IMR-90 (cell line): Measurements from ENCODE around the gene SERPINE2. TPM values are rescaled to one million over a fixed set of nuclear protein-coding genes. Genes with fewer than 3 reads are reported as not detected.

Experiments used
- ATAC-seq: fragments of 200-7000 bp; cut with Tn5 transposase; 2 replicates; pipeline ENCODE4 v1.9.1; 2020; ENCODE audit warnings: low read depth, mild to moderate bottlenecking, moderate library complexity
- BruUV-seq: library from RNA; stranded (reverse); fragments of 400-500 nt; replicated peaks from 2 replicates; lab custom pipeline; 2021; lab: Mats Ljungman, UMichigan
- CTCF ChIA-PET: fragments of 300-600 bp; formaldehyde crosslinking; extraction: SDS; loops from one replicate; lab custom pipeline; 2021; ENCODE audit warnings: antibody characterized with exemption; lab: Yijun Ruan, JAX
- POLR2A ChIA-PET: fragments of 300-600 bp; sonication (Branson Sonifier 250); formaldehyde crosslinking; loops from one replicate; lab custom pipeline; 2022; ENCODE audit warnings: antibody characterized with exemption; ENCODE audit not compliant: unreplicated experiment; lab: Charles Lee
- DNase-seq: peaks from one replicate; pipeline ENCODE4 v3.0.0; 2013
- H2AFZ ChIP-seq: replicated peaks from 2 replicates; pipeline ENCODE3; 2013; ENCODE audit warnings: low read length, mild to moderate bottlenecking; ENCODE audit not compliant: poor library complexity
- H2AK5ac ChIP-seq: 2 replicates; pipeline ENCODE4 v1.6.1; 2013; ENCODE audit warnings: low read depth, low read length, inconsistent platforms
- H2AK9ac ChIP-seq: replicated peaks from 2 replicates; pipeline ENCODE3; 2013; ENCODE audit warnings: mild to moderate bottlenecking, low read depth, low read length, moderate library complexity; ENCODE audit not compliant: poor library complexity
- H2BK120ac ChIP-seq: 2 replicates; pipeline ENCODE4 v1.6.1; 2013; ENCODE audit warnings: low read depth, low read length, inconsistent platforms
- H2BK15ac ChIP-seq: 3 replicates; pipeline ENCODE4 v1.6.1; 2013; ENCODE audit warnings: low read depth, low read length, inconsistent platforms
- H2BK20ac ChIP-seq: 2 replicates; pipeline ENCODE4 v1.6.1; 2013; ENCODE audit warnings: low read depth, mild to moderate bottlenecking, inconsistent platforms, low read length, moderate library complexity
- H2BK5ac ChIP-seq: 2 replicates; pipeline ENCODE4 v1.6.1; 2013; ENCODE audit warnings: mild to moderate bottlenecking, low read depth, low read length, inconsistent platforms; ENCODE audit not compliant: poor library complexity, severe bottlenecking
- H3K14ac ChIP-seq: replicated peaks from 2 replicates; pipeline ENCODE4 v1.6.1; 2013; ENCODE audit warnings: low read depth, low read length, inconsistent platforms
- H3K18ac ChIP-seq: 2 replicates; pipeline ENCODE4 v1.6.1; 2013; ENCODE audit warnings: low read depth, low read length, control low read depth
- H3K23ac ChIP-seq: 2 replicates; pipeline ENCODE4 v1.6.1; 2013; ENCODE audit warnings: low read depth, low read length, inconsistent platforms
- H3K27ac ChIP-seq: 2 replicates; pipeline ENCODE4 v1.5.1; 2013; ENCODE audit warnings: mild to moderate bottlenecking, control low read depth, low read length; ENCODE audit not compliant: insufficient read depth
- H3K27me3 ChIP-seq: 2 replicates; pipeline ENCODE4 v1.6.1; 2013; ENCODE audit warnings: low read length; ENCODE audit not compliant: control insufficient read depth, insufficient read depth
- H3K36me3 ChIP-seq: 2 replicates; pipeline ENCODE4 v1.6.1; 2013; ENCODE audit warnings: low read length, mixed read lengths; ENCODE audit not compliant: control insufficient read depth, insufficient read depth
- H3K4ac ChIP-seq: 2 replicates; pipeline ENCODE4 v1.6.1; 2013; ENCODE audit warnings: low read depth, low read length, inconsistent platforms
- H3K4me1 ChIP-seq: 2 replicates; pipeline ENCODE4 v1.6.1; 2013; ENCODE audit warnings: low read length, mixed read lengths; ENCODE audit not compliant: control insufficient read depth, insufficient read depth
- H3K4me2 ChIP-seq: 2 replicates; pipeline ENCODE4 v1.6.1; 2013; ENCODE audit warnings: low read depth, mild to moderate bottlenecking, control low read depth, low read length, moderate library complexity
- H3K4me3 ChIP-seq: 2 replicates; pipeline ENCODE4 v1.5.1; 2013; ENCODE audit warnings: low read depth, mild to moderate bottlenecking, control low read depth, low read length, moderate library complexity; ENCODE audit not compliant: insufficient read depth
- H3K56ac ChIP-seq: 2 replicates; pipeline ENCODE4 v1.6.1; 2013; ENCODE audit warnings: low read length, inconsistent platforms; ENCODE audit not compliant: insufficient read depth; ENCODE audit errors: extremely low read depth
- H3K79me1 ChIP-seq, 2 experiments: 2 replicates each; pipeline ENCODE4 v1.6.1; 2013; ENCODE audit warnings: low read length in 2 of 2, inconsistent platforms in 1 of 2, low read depth in 1 of 2
- H3K9ac ChIP-seq: 2 replicates; pipeline ENCODE4 v1.6.1; 2013; ENCODE audit warnings: low read depth, low read length, control low read depth
- H3K9me1 ChIP-seq: 2 replicates; pipeline ENCODE4 v1.6.1; 2013; ENCODE audit warnings: low read length, inconsistent platforms; ENCODE audit not compliant: insufficient read depth
- H3K9me3 ChIP-seq: 2 replicates; pipeline ENCODE4 v1.6.1; 2013; ENCODE audit warnings: low read length; ENCODE audit not compliant: control insufficient read depth, insufficient read depth
- H4K20me1 ChIP-seq: 2 replicates; pipeline ENCODE4 v1.6.1; 2013; ENCODE audit warnings: low read length, inconsistent platforms; ENCODE audit not compliant: insufficient read depth
- H4K5ac ChIP-seq: 2 replicates; pipeline ENCODE4 v1.6.1; 2013; ENCODE audit warnings: mild to moderate bottlenecking, low read depth, low read length, control low read depth
- H4K8ac ChIP-seq, 2 experiments: 2 replicates each; pipeline ENCODE4 v1.6.1; 2013; ENCODE audit warnings: low read depth in 2 of 2, low read length in 2 of 2, control low read depth in 1 of 2, inconsistent platforms in 1 of 2
- H4K91ac ChIP-seq: 2 replicates; pipeline ENCODE4 v1.6.1; 2013; ENCODE audit warnings: low read depth, low read length, inconsistent platforms; ENCODE audit not compliant: insufficient read depth
- FOS ChIP-seq: fragments of 150-350 bp; IDR thresholded peaks from 2 replicates; pipeline ENCODE4 v1.6.1; 2016; ENCODE audit warnings: low read depth, low read length
- MAFK ChIP-seq: IDR thresholded peaks from 2 replicates; pipeline ENCODE4 v1.6.1; 2012; ENCODE audit warnings: low read depth, low read length, improper control_type of control experiment
- MXI1 ChIP-seq: IDR thresholded peaks from 2 replicates; pipeline ENCODE4 v1.6.1; 2012; ENCODE audit warnings: low read depth, mild to moderate bottlenecking, low read length, moderate library complexity, borderline replicate concordance
- RAD21 ChIP-seq: IDR thresholded peaks from 2 replicates; pipeline ENCODE4 v1.6.1; 2012; ENCODE audit warnings: low read length, improper control_type of control experiment
- WGBS, 2 experiments: methylation state at CpG; one replicate each; pipeline versions ENCODE4 v1.1.5 to v1.1.7; 2013; ENCODE audit warnings: missing lambda C conversion rate in 2 of 2; ENCODE audit not compliant: insufficient read length in 1 of 2; ENCODE audit errors: extremely low coverage in 2 of 2; 5-methylcytosine and 5-hydroxymethylcytosine counted together
- dilution Hi-C: fragments of 300-500 bp; cut with HindIII; formaldehyde crosslinking; loops from one replicate; pipeline ENCODE4 v1.14.3; 2018; ENCODE audit warnings: low sequenced_read_pairs; ENCODE audit not compliant: unreplicated experiment
- in situ Hi-C: fragments of 300-500 bp; cut with MboI; formaldehyde crosslinking; loops from 3 replicates; pipeline ENCODE4 v1.14.3; 2019; ENCODE audit warnings: low sequenced_read_pairs, inconsistent platforms, mixed read lengths
- intact Hi-C: fragments of 100-400 bp; cut with micrococcal nuclease; formaldehyde crosslinking; loops from 2 replicates; pipeline ENCODE4 v1.10.0; 2022
- polyA plus RNA-seq, 3 experiments: library from polyadenylated mRNA; depleted of rRNA; stranded (reverse); fragments of >200 nt; gene quantifications; 2 replicates each; pipeline ENCODE4 v1.2.3, GENCODE V29; 2012; ENCODE audit warnings: low replicate concordance in 1 of 3
- total RNA-seq: library from RNA; depleted of rRNA; stranded (reverse); fragments of >200 nt; gene quantifications from 2 replicates; pipeline ENCODE4 v1.2.3, GENCODE V29; 2012
- TF ChIP-seq, protein P1 (sequence below): fragments of 150-350 bp; IDR thresholded peaks from 2 replicates; pipeline ENCODE4 v1.6.1; 2017; ENCODE audit warnings: mild to moderate bottlenecking, antibody characterized with exemption, low read length, low read depth

The SERPINE2 gene
- total and polyA plus RNA-seq, 2 of the 4 experiments (the other 2 are of a cell fraction) = 24.0 to 62.7 TPM

DNA sequence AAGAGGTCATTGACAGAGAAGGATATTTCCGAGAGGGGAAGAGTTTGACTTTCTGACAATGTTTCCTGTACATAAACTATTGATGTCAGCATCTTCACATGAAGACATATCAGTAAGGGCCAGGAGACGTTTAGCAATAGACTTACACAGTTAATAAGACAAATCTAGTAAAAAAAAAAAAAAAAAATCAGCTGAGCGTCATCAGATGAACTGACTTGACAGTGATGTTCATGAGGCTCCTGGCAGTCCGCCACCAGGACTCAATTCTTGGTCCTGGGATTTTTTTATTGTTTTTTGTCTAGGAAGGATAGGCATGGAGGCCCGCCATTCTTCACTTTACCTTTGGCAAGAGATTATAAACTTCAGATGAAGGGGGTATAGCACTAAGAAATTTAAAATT lies 67.4 kb downstream of the SERPINE2 start:
- H2BK5ac ChIP-seq = no peak overlapping the region
- POLR2A ChIA-PET = no interaction called here
- no TSS peak for BruUV-seq

More for the DNA sequence above, 67.4 kb downstream of the SERPINE2 start:
- H2BK20ac ChIP-seq = no peak overlapping the region
- no peak overlapping the region for H3K4me3 ChIP-seq
- H3K9me1 ChIP-seq = 0 out of 2 replicates have a peak, but pooled peaks cover under 1% of the 10 kb centered on the region
- no peak overlapping the region for H2AK5ac ChIP-seq
- ATAC-seq (no peak), DNase-seq (no peak)
- no peak overlapping the region for H3K4me2 ChIP-seq
- no peak overlapping the region for H2AFZ ChIP-seq
- H4K5ac ChIP-seq = no peak overlapping the region
- H2BK120ac ChIP-seq = no peak overlapping the region
- in situ Hi-C loops (no loop called here), intact Hi-C loops (loop anchor here (2.0 to 5.0 kb wide), 4 partner anchors 379 to 806 kb away; no protein-coding TSS in a partner anchor), dilution Hi-C loops (no loop called here)
- H4K8ac ChIP-seq = no peak overlapping the region
- no peaks in the 10 kb centered on the region for H3K27me3 ChIP-seq
- no peak overlapping the region for H2AK9ac ChIP-seq
- no peak overlapping the region for H3K23ac ChIP-seq
- H4K20me1 ChIP-seq = no peaks in the 10 kb centered on the region
- no peak overlapping the region for H3K56ac ChIP-seq
- H3K9ac ChIP-seq = no peak overlapping the region
- H3K18ac ChIP-seq = no peak overlapping the region
- no peak overlapping the region for H2BK15ac ChIP-seq
- no peak overlapping the region for H3K4ac ChIP-seq
- H3K27ac ChIP-seq = no peak overlapping the region
- no peaks in the 10 kb centered on the region for H3K9me3 ChIP-seq
- CTCF ChIA-PET = interaction anchor here (0.6 to 2.8 kb wide), 4 partner anchors 21 to 317 kb away, joined by 3 to 33 read pairs (median 3); no protein-coding TSS in a partner anchor
- no peaks in the 10 kb centered on the region for H3K4me1 ChIP-seq
- no peak overlapping the region for H4K91ac ChIP-seq
- no CpG with 5 or more reads among the region's 5 CpGs for WGBS, 2 experiments
- H3K36me3 ChIP-seq = peaks cover 6% of the 10 kb centered on the region
- H3K79me1 ChIP-seq = no peaks in the 10 kb centered on the region
- TF ChIP-seq FOS = no peak
- no peak for TF ChIP-seq MXI1
- TF ChIP-seq, protein P1, sequence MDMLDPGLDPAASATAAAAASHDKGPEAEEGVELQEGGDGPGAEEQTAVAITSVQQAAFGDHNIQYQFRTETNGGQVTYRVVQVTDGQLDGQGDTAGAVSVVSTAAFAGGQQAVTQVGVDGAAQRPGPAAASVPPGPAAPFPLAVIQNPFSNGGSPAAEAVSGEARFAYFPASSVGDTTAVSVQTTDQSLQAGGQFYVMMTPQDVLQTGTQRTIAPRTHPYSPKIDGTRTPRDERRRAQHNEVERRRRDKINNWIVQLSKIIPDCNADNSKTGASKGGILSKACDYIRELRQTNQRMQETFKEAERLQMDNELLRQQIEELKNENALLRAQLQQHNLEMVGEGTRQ = no peak
- TF ChIP-seq MAFK = no peak
- TF ChIP-seq RAD21 = no peak
- H3K14ac ChIP-seq = no peak overlapping the region
